ENCODE data around the gene ODF4. TPM values are rescaled to one million over a fixed set of nuclear protein-coding genes. Genes with fewer than 3 reads are reported as not detected.

ODF4 gene
- total RNA-seq, 4 donors from 2014 or later: not detected

DNA sequence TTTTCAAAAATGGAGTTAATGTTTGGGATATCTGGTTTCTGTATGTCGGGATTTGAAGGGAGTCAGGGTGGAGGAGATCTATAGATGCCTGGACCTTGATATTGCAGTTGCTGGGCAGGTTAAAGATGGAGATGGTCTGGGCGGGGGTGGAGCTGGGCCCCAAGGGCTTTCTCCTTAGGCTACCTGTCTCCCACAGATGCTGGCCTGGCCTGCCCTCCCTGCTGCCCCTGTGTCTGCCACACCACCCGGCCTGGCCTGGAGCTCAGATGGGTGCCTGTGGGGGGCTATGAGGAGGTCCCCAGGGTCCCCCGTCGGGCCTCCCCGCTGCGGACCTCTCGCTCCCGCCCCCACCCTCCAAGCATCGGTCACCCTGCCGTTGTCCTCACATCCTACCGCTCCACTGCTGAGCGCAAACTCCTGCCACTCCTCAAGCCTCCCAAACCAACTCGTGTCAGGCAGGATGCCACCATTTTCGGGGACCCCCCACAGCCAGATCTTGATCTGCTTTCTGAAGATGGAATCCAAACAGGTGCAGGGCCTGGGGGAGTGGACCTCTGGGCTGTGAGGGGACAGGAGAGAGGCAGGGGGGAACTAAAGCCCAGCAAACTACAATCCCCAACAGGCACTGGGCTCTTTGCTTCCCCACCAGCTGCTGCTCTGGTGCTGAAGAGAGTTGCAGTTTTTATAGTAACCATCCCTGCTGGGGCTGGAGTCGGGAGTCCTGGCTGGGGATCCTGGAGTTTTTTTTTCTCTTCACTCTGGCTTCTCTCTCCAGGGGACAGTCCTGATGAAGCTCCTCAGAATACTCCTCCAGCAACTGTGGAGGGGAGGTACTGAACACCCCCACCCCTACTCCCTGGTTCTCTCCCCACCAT lies 26.7 kb upstream of the ODF4 start:
- 73% methylated on average over 12 of the region's 16 CpGs for WGBS
- Histone ChIP-seq H3K4me1 (peaks cover 8% of the 10 kb centered on the region), H3K9me3 (no peaks in the 10 kb centered on the region), H3K27ac (no peak overlapping the region), H3K27me3 (peaks cover 51% of the 10 kb centered on the region), H3K36me3 (no peaks in the 10 kb centered on the region), H3K4me3 (no peak overlapping the region)
- TF ChIP-seq POLR2AphosphoS5 (IDR thresholded peaks at IDR 0.05) (no peak), EP300 (IDR thresholded peaks at IDR 0.05) (no peak), POLR2A (IDR thresholded peaks at IDR 0.05) (no peak)
- TF ChIP-seq, protein P1, sequence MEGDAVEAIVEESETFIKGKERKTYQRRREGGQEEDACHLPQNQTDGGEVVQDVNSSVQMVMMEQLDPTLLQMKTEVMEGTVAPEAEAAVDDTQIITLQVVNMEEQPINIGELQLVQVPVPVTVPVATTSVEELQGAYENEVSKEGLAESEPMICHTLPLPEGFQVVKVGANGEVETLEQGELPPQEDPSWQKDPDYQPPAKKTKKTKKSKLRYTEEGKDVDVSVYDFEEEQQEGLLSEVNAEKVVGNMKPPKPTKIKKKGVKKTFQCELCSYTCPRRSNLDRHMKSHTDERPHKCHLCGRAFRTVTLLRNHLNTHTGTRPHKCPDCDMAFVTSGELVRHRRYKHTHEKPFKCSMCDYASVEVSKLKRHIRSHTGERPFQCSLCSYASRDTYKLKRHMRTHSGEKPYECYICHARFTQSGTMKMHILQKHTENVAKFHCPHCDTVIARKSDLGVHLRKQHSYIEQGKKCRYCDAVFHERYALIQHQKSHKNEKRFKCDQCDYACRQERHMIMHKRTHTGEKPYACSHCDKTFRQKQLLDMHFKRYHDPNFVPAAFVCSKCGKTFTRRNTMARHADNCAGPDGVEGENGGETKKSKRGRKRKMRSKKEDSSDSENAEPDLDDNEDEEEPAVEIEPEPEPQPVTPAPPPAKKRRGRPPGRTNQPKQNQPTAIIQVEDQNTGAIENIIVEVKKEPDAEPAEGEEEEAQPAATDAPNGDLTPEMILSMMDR (IDR thresholded peaks at IDR 0.05): no peak
- no peak for DNase-seq (ENCODE audit: low spot score in 2 of 2)

DNA sequence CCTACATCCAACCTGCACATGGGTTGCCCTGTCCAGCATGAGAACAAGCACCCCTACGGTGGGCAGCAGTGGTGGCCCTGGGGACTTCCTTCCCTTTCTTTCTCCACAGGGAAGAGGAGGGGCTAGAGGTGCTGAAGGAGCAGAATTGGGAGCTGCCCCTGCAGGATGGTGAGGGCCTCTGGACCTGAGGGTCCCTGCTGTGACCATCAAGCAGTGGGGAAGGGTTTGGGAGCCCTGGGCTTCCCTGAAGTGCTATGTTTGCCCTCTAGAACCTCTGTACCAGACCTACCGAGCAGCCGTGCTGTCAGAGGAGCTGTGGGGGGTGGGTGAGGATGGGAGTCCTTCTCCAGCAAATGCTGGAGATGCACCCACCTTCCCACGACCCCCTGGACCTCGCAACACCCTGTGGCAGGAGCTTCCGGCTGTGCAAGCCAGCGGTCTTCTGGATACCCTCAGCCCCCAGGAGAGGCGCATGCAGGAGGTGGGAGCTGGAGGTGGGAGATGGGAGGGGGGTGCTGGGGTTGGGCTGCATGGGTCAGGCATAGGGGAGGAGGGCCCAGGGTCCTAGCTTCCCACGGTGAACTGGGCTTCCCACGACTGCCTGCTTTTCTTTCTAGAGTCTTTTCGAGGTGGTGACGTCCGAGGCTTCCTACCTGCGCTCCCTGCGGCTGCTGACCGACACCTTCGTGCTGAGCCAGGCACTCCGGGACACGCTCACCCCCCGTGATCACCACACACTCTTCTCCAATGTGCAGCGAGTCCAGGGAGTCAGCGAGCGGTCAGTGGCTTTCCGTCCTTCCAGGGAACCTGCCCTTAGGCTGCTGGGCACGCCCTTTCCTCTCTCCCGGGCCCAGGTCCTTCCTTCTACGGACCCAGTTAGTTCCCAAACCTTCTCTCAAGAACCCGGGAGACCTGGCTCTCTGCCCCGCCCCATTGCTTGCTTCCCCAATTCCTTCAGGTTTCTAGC lies 24.6 kb upstream of the ODF4 start:
- H3K27me3 ChIP-seq: peaks cover 57% of the 10 kb centered on the region
- H3K36me3 ChIP-seq: no peaks in the 10 kb centered on the region
- peaks cover 8% of the 10 kb centered on the region for H3K4me1 ChIP-seq
- no peak for TF ChIP-seq EP300 (IDR thresholded peaks at IDR 0.05)
- no peak for TF ChIP-seq POLR2AphosphoS5 (IDR thresholded peaks at IDR 0.05)
- TF ChIP-seq, protein P1 (IDR thresholded peaks at IDR 0.05): no peak
- no peak for TF ChIP-seq POLR2A (IDR thresholded peaks at IDR 0.05)
- WGBS: 23% methylated on average over 27 of the region's 29 CpGs
- H3K9me3 ChIP-seq: no peaks in the 10 kb centered on the region
- peak overlapping the region; percentile 15 for H3K4me3 ChIP-seq
- no peak for DNase-seq (ENCODE audit: low spot score in 2 of 2)
- no peak overlapping the region for H3K27ac ChIP-seq

DNA sequence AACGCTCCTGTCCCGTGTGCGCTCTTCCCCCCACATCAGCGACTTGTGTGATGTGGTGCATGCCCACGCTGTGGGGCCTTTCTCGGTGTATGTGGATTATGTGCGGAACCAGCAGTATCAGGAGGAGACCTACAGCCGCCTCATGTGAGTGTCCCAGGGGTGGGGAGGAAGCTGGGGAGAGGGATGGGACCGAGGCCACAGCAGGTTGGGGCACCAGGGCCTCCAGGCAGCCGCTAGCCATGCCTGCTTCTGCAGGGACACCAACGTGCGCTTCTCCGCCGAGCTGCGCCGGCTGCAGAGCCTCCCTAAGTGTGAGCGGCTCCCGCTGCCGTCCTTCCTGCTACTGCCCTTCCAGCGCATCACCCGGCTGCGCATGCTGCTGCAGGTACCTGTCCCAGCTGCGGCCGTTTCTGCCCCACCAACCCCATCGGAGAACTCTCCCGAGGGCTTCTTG lies 23.8 kb upstream of the ODF4 start:
- no peaks in the 10 kb centered on the region for H3K36me3 ChIP-seq
- H3K9me3 ChIP-seq: no peaks in the 10 kb centered on the region
- TF ChIP-seq POLR2AphosphoS5 (IDR thresholded peaks at IDR 0.05) (no peak), EP300 (IDR thresholded peaks at IDR 0.05) (no peak), POLR2A (IDR thresholded peaks at IDR 0.05) (no peak)
- TF ChIP-seq, protein P1 (IDR thresholded peaks at IDR 0.05): no peak
- peaks cover 8% of the 10 kb centered on the region for H3K4me1 ChIP-seq
- no peak overlapping the region for H3K27ac ChIP-seq
- H3K4me3 ChIP-seq: peak overlapping the region; percentile 15
- no peak for DNase-seq (ENCODE audit: low spot score in 2 of 2)
- WGBS: 9% methylated on average over 14 of the region's 26 CpGs
- H3K27me3 ChIP-seq: peaks cover 57% of the 10 kb centered on the region

DNA sequence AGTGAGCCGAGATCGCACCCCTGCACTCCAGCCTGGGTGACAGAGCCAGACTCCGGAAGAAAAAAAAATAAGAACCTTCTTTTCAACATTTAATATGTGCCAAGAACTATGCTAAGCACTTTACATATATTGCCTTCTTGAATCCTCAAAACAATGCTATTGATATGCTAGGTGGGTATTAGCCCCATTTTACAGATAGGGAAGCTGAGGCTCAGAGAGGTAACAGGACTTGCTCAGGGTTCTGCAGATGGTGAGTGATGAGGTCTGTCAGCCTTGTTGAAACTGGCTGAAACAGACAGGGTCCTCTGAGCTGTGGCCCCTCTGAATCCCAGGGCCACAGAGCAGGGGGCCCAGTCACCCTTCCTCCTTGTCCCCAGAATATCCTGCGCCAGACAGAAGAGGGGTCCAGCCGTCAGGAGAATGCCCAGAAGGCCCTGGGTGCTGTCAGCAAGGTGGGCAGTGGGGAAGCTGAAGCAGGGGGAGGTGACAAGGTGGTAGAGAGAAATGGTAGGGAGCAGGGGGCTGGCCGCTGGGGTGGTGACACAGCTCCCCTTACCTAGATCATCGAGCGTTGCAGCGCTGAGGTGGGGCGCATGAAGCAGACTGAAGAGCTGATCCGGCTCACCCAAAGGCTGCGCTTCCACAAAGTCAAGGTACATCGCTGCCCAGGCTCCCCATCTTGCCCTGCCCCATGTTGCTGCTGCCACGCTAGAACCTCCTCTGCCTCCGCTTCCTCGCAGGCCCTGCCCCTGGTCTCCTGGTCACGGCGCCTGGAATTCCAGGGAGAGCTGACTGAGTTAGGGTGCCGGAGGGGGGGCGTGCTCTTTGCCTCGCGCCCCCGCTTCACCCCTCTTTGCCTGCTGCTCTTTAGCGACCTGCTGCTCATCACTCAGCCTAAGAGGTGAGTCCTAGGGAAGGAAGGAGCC lies 21.4 kb upstream of the ODF4 start:
- Histone ChIP-seq H3K9me3 (no peaks in the 10 kb centered on the region), H3K36me3 (no peaks in the 10 kb centered on the region), H3K4me3 (no peak overlapping the region), H3K27me3 (peaks cover 38% of the 10 kb centered on the region), H3K27ac (no peak overlapping the region), H3K4me1 (peaks cover 8% of the 10 kb centered on the region)
- no peak for DNase-seq (ENCODE audit: low spot score in 2 of 2)
- TF ChIP-seq POLR2A (IDR thresholded peaks at IDR 0.05) (no peak), EP300 (IDR thresholded peaks at IDR 0.05) (no peak), POLR2AphosphoS5 (IDR thresholded peaks at IDR 0.05) (no peak)
- TF ChIP-seq, protein P1 (IDR thresholded peaks at IDR 0.05): no peak
- whole genome bisulfite sequencing: 83% methylated on average over 21 of the region's 24 CpGs
